Left lung (tissue), 10 donors: Measurements from ENCODE around the gene SLC9A7. TPM values are rescaled to one million over a fixed set of nuclear protein-coding genes. Genes with fewer than 3 reads are reported as not detected.

Source experiments
- ATAC-seq: fragments of 200-7000 bp; cut with Tn5 transposase; one replicate; pipeline ENCODE4 v1.9.1; 2020; ENCODE audit warnings: moderate library complexity
- DNase-seq, 4 donors: peaks; one replicate each; pipeline ENCODE4 v3.0.0-alpha.2; 2013 to 2020
- H3K27ac ChIP-seq, 2 donors: fragments of 200-600 bp; sonication (generic) in 1 of 2; one replicate each; pipeline versions ENCODE4 v1.5.0 to v1.8.0; 2020 to 2021
- H3K27me3 ChIP-seq, 2 donors: fragments of 200-600 bp; sonication (generic) in 1 of 2; one replicate each; pipeline versions ENCODE4 v1.5.0 to v1.8.0; 2020 to 2021
- H3K36me3 ChIP-seq, 2 donors: fragments of 200-600 bp; sonication (generic) in 1 of 2; one replicate each; pipeline versions ENCODE4 v1.5.0 to v1.8.0; 2020 to 2021
- H3K4me1 ChIP-seq, 2 donors: fragments of 200-600 bp; one replicate each; pipeline ENCODE4 v1.8.0; 2021
- H3K4me3 ChIP-seq, 2 donors: fragments of 200-600 bp; sonication (generic) in 1 of 2; one replicate each; pipeline versions ENCODE4 v1.5.0 to v1.8.0; 2020 to 2021; ENCODE audit warnings: mild to moderate bottlenecking in 1 of 2
- H3K9me3 ChIP-seq, 2 donors: fragments of 200-600 bp; sonication (generic) in 1 of 2; one replicate each; pipeline versions ENCODE4 v1.5.0 to v1.8.0; 2020 to 2021
- intact Hi-C, 2 donors: fragments of 100-400 bp; cut with DNase I; formaldehyde crosslinking; loops; one replicate each; pipeline versions ENCODE4 v1.11.2 to v1.14.2; 2022
- polyA plus RNA-seq, 6 donors: library from polyadenylated mRNA; unstranded; fragments of 120-200 nt; gene quantifications; one replicate each; pipeline ENCODE4 v1.2.1, GENCODE V29; 2013; ENCODE audit not compliant: insufficient read length in 6 of 6
- total RNA-seq, 2 donors: library from RNA; stranded (reverse); fragmentation: NEBNext Ultra II Directional; extraction: Animal tissue kit (Norgen Biotek cat#: 25700); gene quantifications; one replicate each; pipeline ENCODE4 v1.2.1, GENCODE V29; 2021
- TF ChIP-seq, protein P1 (sequence below), 2 donors: fragments of 200-600 bp; sonication (generic) in 1 of 2; IDR thresholded peaks; one replicate each; pipeline versions ENCODE4 v1.5.0 to v1.8.0; 2021; ENCODE audit warnings: antibody characterized with exemption in 2 of 2
- donor health status: DM: no; HTN: yes; CAD: no.
- donor health status: DM: no; HTN: no; CAD: no.

SLC9A7 gene
- total and polyA plus RNA-seq, 8 donors, result 2.3 to 10.5 (median 3.2) TPM

GRCh38 chrX:46759645-46759974, 692 bp upstream of the SLC9A7 start:
- H3K9me3 ChIP-seq, result no peaks in the 10 kb centered on the region
- TF ChIP-seq, protein P1, sequence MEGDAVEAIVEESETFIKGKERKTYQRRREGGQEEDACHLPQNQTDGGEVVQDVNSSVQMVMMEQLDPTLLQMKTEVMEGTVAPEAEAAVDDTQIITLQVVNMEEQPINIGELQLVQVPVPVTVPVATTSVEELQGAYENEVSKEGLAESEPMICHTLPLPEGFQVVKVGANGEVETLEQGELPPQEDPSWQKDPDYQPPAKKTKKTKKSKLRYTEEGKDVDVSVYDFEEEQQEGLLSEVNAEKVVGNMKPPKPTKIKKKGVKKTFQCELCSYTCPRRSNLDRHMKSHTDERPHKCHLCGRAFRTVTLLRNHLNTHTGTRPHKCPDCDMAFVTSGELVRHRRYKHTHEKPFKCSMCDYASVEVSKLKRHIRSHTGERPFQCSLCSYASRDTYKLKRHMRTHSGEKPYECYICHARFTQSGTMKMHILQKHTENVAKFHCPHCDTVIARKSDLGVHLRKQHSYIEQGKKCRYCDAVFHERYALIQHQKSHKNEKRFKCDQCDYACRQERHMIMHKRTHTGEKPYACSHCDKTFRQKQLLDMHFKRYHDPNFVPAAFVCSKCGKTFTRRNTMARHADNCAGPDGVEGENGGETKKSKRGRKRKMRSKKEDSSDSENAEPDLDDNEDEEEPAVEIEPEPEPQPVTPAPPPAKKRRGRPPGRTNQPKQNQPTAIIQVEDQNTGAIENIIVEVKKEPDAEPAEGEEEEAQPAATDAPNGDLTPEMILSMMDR (IDR thresholded peaks at IDR 0.05), result no peak
- H3K27ac ChIP-seq, result no peak overlapping the region
- no peak for ATAC-seq
- DNase-seq, result no peak
- intact Hi-C loops, result loop anchor here in 1 of 2 donors (5.0 kb wide), 1 partner anchor 38 kb away; no protein-coding TSS in a partner anchor
- no peak overlapping the region for H3K4me3 ChIP-seq
- H3K36me3 ChIP-seq, result no peaks in the 10 kb centered on the region
- H3K4me1 ChIP-seq, result peaks cover 0 to 4% of the 10 kb centered on the region in 2 donors
- H3K27me3 ChIP-seq, result no peaks in the 10 kb centered on the region

GRCh38 chrX:46758163-46758955, 559 bp downstream of the SLC9A7 start:
- peak in 2 of 4 donors; percentile 9 to 66 for DNase-seq
- TF ChIP-seq, protein P1 (IDR thresholded peaks at IDR 0.05), result no peak
- H3K36me3 ChIP-seq, result no peaks in the 10 kb centered on the region
- H3K27ac ChIP-seq, result no peak overlapping the region
- H3K4me1 ChIP-seq, result peaks cover 0 to 4% of the 10 kb centered on the region in 2 donors
- no peaks in the 10 kb centered on the region for H3K27me3 ChIP-seq
- H3K4me3 ChIP-seq, result peak overlapping the region; percentile 27 to 43
- intact Hi-C loops, result loop anchor here in 1 of 2 donors (5.0 kb wide), 1 partner anchor 39 kb away; no protein-coding TSS in a partner anchor
- ATAC-seq, result peak; percentile 29
- H3K9me3 ChIP-seq, result no peaks in the 10 kb centered on the region

- Histone ChIP-seq H3K36me3 (no peaks in the 10 kb centered on the region), H3K4me3 (peak overlapping the region in 1 of 2 donors; percentile 43), H3K9me3 (no peaks in the 10 kb centered on the region), H3K27me3 (no peaks in the 10 kb centered on the region), H3K4me1 (peaks cover 0 to 4% of the 10 kb centered on the region in 2 donors), H3K27ac (no peak overlapping the region)
- no peak for ATAC-seq
- TF ChIP-seq, protein P1 (IDR thresholded peaks at IDR 0.05), result no peak
- DNase-seq, result no peak
- intact Hi-C loops, result loop anchor here in 1 of 2 donors (5.0 kb wide), 1 partner anchor 40 kb away; no protein-coding TSS in a partner anchor
These were observed 1.3 kb downstream of the SLC9A7 start for GRCh38 chrX:46757593-46757992.

GRCh38 chrX:46757052-46757451, 1.9 kb downstream of the SLC9A7 start:
- Histone ChIP-seq H3K4me1 (peaks cover 0 to 4% of the 10 kb centered on the region in 2 donors), H3K27me3 (no peaks in the 10 kb centered on the region), H3K9me3 (no peaks in the 10 kb centered on the region), H3K4me3 (no peak overlapping the region), H3K36me3 (no peaks in the 10 kb centered on the region), H3K27ac (no peak overlapping the region)
- intact Hi-C loops, result loop anchor here in 1 of 2 donors (5.0 kb wide), 1 partner anchor 40 kb away; no protein-coding TSS in a partner anchor
- TF ChIP-seq, protein P1 (IDR thresholded peaks at IDR 0.05), result no peak
- DNase-seq (no peak), ATAC-seq (no peak)

GRCh38 chrX:46755671-46756070, 3.2 kb downstream of the SLC9A7 start:
- Histone ChIP-seq H3K36me3 (no peaks in the 10 kb centered on the region), H3K27ac (no peak overlapping the region), H3K27me3 (no peaks in the 10 kb centered on the region), H3K9me3 (no peaks in the 10 kb centered on the region), H3K4me1 (peaks cover 0 to 4% of the 10 kb centered on the region in 2 donors), H3K4me3 (no peak overlapping the region)
- ATAC-seq, result no peak
- TF ChIP-seq, protein P1 (IDR thresholded peaks at IDR 0.05), result no peak
- DNase-seq, result no peak
- intact Hi-C loops, result loop anchor here in 1 of 2 donors (5.0 kb wide), 1 partner anchor 42 kb away; no protein-coding TSS in a partner anchor
